Endodermal cell (in vitro differentiated cells): ENCODE data around the gene CNIH1. TPM values are rescaled to one million over a fixed set of nuclear protein-coding genes. Genes with fewer than 3 reads are reported as not detected.

Experiments used
- DNase-seq: peaks from one replicate; pipeline ENCODE4 v3.0.0-alpha.2; 2017
- H3K27ac ChIP-seq: 2 replicates; pipeline ENCODE4 v1.5.1; 2013; ENCODE audit warnings: mild to moderate bottlenecking, low read depth, low read length, moderate library complexity
- H3K27me3 ChIP-seq: 2 replicates; pipeline ENCODE4 v1.6.1; 2013; ENCODE audit warnings: mild to moderate bottlenecking, low read length, moderate library complexity; ENCODE audit not compliant: insufficient read depth, control insufficient read depth, poor library complexity, severe bottlenecking
- H3K36me3 ChIP-seq: 2 replicates; pipeline ENCODE4 v1.7.0; 2013; ENCODE audit warnings: mild to moderate bottlenecking, low read length, moderate library complexity; ENCODE audit not compliant: control insufficient read depth, insufficient read depth
- H3K4me1 ChIP-seq: one replicate; pipeline ENCODE4 v1.7.0; 2013; ENCODE audit warnings: low read length; ENCODE audit not compliant: control insufficient read depth, insufficient read depth
- H3K4me3 ChIP-seq: 2 replicates; pipeline ENCODE4 v1.5.1; 2013; ENCODE audit warnings: mild to moderate bottlenecking, low read length, moderate library complexity
- H3K9ac ChIP-seq: 2 replicates; pipeline ENCODE4 v1.6.1; 2013; ENCODE audit warnings: mild to moderate bottlenecking, low read length, moderate library complexity; ENCODE audit not compliant: poor library complexity, severe bottlenecking; ENCODE audit errors: extremely low read depth
- H3K9me3 ChIP-seq: 2 replicates; pipeline ENCODE4 v1.6.1; 2013; ENCODE audit warnings: mild to moderate bottlenecking, low read length, moderate library complexity; ENCODE audit not compliant: control insufficient read depth
- H3K27ac Mint-ChIP-seq: 2 replicates; pipeline ENCODE4 v1.8.0; 2020; ENCODE audit warnings: mixed read lengths
- H3K27me3 Mint-ChIP-seq: 2 replicates; pipeline ENCODE4 v1.8.0; 2021; ENCODE audit warnings: mild to moderate bottlenecking, mixed read lengths; ENCODE audit not compliant: insufficient read depth
- H3K36me3 Mint-ChIP-seq: 2 replicates; pipeline ENCODE4 v1.8.0; 2020; ENCODE audit warnings: low read depth, mixed read lengths
- H3K4me1 Mint-ChIP-seq: 2 replicates; pipeline ENCODE4 v1.8.0; 2020; ENCODE audit warnings: mixed read lengths
- H3K4me3 Mint-ChIP-seq: 2 replicates; pipeline ENCODE4 v1.8.0; 2020; ENCODE audit warnings: mild to moderate bottlenecking, moderate library complexity, mixed read lengths
- H3K9me3 Mint-ChIP-seq: 2 replicates; pipeline ENCODE4 v1.8.0; 2020; ENCODE audit warnings: mild to moderate bottlenecking, mixed read lengths
- CTCF ChIP-seq: fragments of 200-600 bp; sonication (generic); conservative IDR thresholded peaks from 2 replicates; pipeline ENCODE4 v1.5.0; 2021; ENCODE audit warnings: antibody characterized with exemption, mild to moderate bottlenecking
- WGBS, 2 experiments: methylation state at CpG; one replicate each; pipeline versions ENCODE4 v1.1.5 to v1.1.7; 2013; ENCODE audit warnings: missing lambda C conversion rate in 2 of 2, mixed read lengths in 1 of 2; ENCODE audit not compliant: insufficient coverage in 1 of 2, insufficient read length in 1 of 2; 5-methylcytosine and 5-hydroxymethylcytosine counted together
- total RNA-seq, 2 donors: library from RNA; stranded (reverse); fragmentation: NEBNext Ultra II Directional in 1 of 2; extraction: Animal tissue kit (Norgen Biotek cat#: 25700) in 1 of 2; gene quantifications; 2 replicates in 1 of 2; 3 replicates in 1 of 2; pipeline ENCODE4 v1.2.1, GENCODE V29; 2021

CNIH1 gene
- total RNA-seq, 2 donors from 2014 or later, result 77.9 to 82.7 TPM

GRCh38 chr14:54399560-54399959 is 41.6 kb downstream of the CNIH1 start:
- 80 to 100% methylated on average over 1 of the region's 2 CpGs for WGBS, 2 experiments
- H3K9me3 ChIP-seq, result no peaks in the 10 kb centered on the region
- Mint-ChIP-seq H3K9me3 (peaks cover 11% of the 10 kb centered on the region), H3K4me1 (peaks cover 14% of the 10 kb centered on the region), H3K27me3 (no peaks in the 10 kb centered on the region), H3K36me3 (peaks cover 30% of the 10 kb centered on the region), H3K4me3 (no peak overlapping the region), H3K27ac (no peak overlapping the region)
- no peak overlapping the region for H3K4me3 ChIP-seq
- peaks cover 13% of the 10 kb centered on the region for H3K36me3 ChIP-seq
- TF ChIP-seq CTCF, result no peak
- no peaks in the 10 kb centered on the region for H3K27me3 ChIP-seq
- H3K4me1 ChIP-seq, result no peaks in the 10 kb centered on the region
- no peak for DNase-seq
- H3K9ac ChIP-seq, result no peak overlapping the region
- H3K27ac ChIP-seq, result no peak overlapping the region

GRCh38 chr14:54396493-54397335 is 44.5 kb downstream of the CNIH1 start, which contains the start of gene CDKN3:
Gene CDKN3, plus strand, starts transcription at chr14:54397007. Its CDS starts 62 bp downstream, at chr14:54397069.
- H3K4me3 Mint-ChIP-seq, result peak within 1 kb of the TSS; percentile 78
- peak within 1 kb of the TSS; percentile 58 for H3K9ac ChIP-seq
- no peaks in the 10 kb centered on the region for H3K4me1 ChIP-seq
- H3K27me3 Mint-ChIP-seq, result peaks cover 10% of the 10 kb centered on the region
- peaks cover 14% of the 10 kb centered on the region for H3K4me1 Mint-ChIP-seq
- H3K4me3 ChIP-seq, result peak within 1 kb of the TSS; percentile 90
- peak within 1 kb of the TSS; percentile 16 for H3K27ac Mint-ChIP-seq
- H3K27me3 ChIP-seq, result no peaks in the 10 kb centered on the region
- TF ChIP-seq CTCF, result peak; percentile 64
- WGBS, 2 experiments, result 3 to 5% methylated on average over 42 to 76 of the region's 76 CpGs
- no peaks in the 10 kb centered on the region for H3K9me3 ChIP-seq
- H3K36me3 Mint-ChIP-seq, result peaks cover 5% of the 10 kb centered on the region
- peaks cover 1% of the 10 kb centered on the region for H3K9me3 Mint-ChIP-seq
- H3K27ac ChIP-seq, result no peak within 1 kb of the TSS
- peaks cover 7% of the 10 kb centered on the region for H3K36me3 ChIP-seq
- peak; percentile 99 for DNase-seq

- DNase-seq, result no peak
- Mint-ChIP-seq H3K9me3 (no peaks in the 10 kb centered on the region), H3K4me3 (peak overlapping the region; percentile 78), H3K36me3 (peaks cover 2% of the 10 kb centered on the region), H3K27me3 (peaks cover 12% of the 10 kb centered on the region), H3K4me1 (peaks cover 14% of the 10 kb centered on the region), H3K27ac (no peak overlapping the region)
- Histone ChIP-seq H3K4me1 (no peaks in the 10 kb centered on the region), H3K9me3 (no peaks in the 10 kb centered on the region), H3K27me3 (no peaks in the 10 kb centered on the region), H3K36me3 (peaks cover under 1% of the 10 kb centered on the region), H3K27ac (no peak overlapping the region), H3K4me3 (peak overlapping the region; percentile 81), H3K9ac (no peak overlapping the region)
- 79 to 82% methylated on average over 4 to 8 of the region's 9 CpGs for WGBS, 2 experiments
- no peak for TF ChIP-seq CTCF
Measured at GRCh38 chr14:54396183-54396492, 45.0 kb downstream of the CNIH1 start.
